HEK293 (cell line): ENCODE results near the gene ADK.

Experiments
- CTCF ChIA-PET: fragments of 350-600 bp; formaldehyde crosslinking; extraction: SDS; loops from one replicate; lab custom pipeline; 2021; ENCODE audit warnings: antibody characterized with exemption; lab: Yijun Ruan, JAX
- POLR2A ChIA-PET: fragments of 300-600 bp; formaldehyde crosslinking; extraction: SDS; loops from one replicate; lab custom pipeline; 2020; ENCODE audit warnings: antibody characterized with exemption, inconsistent platforms; lab: Yijun Ruan, JAX
- H3K27ac ChIP-seq: fragments of 200-500 bp; sonication (Bioruptor generic); 2 replicates; pipeline ENCODE4 v1.5.1; 2014; ENCODE audit warnings: low read depth, low read length, control low read depth, inconsistent platforms; ENCODE audit errors: extremely low read depth
- H3K36me3 ChIP-seq, 2 experiments: fragments of 200-500 bp in 1 of 2; sonication (Bioruptor generic) in 1 of 2; 1 replicate in 1 of 2; 2 replicates in 1 of 2; pipeline ENCODE4 v1.5.1; 2014 to 2017; ENCODE audit warnings: inconsistent platforms in 2 of 2, low read length in 2 of 2; ENCODE audit not compliant: control insufficient read depth in 2 of 2, insufficient read depth in 1 of 2
- H3K4me1 ChIP-seq: fragments of 200-500 bp; sonication (Bioruptor generic); 2 replicates; pipeline ENCODE4 v1.5.1; 2014; ENCODE audit warnings: mild to moderate bottlenecking, low read length, inconsistent platforms; ENCODE audit not compliant: control insufficient read depth, insufficient read depth
- H3K4me3 ChIP-seq: 2 replicates; pipeline ENCODE4 v1.5.1; 2011; ENCODE audit warnings: low read depth, mild to moderate bottlenecking, control low read depth, low read length, moderate library complexity
- H3K9me3 ChIP-seq: fragments of 200-500 bp; sonication (Bioruptor generic); 2 replicates; pipeline ENCODE4 v1.5.1; 2014; ENCODE audit warnings: low read depth, low read length, inconsistent platforms; ENCODE audit not compliant: control insufficient read depth, insufficient read depth
- HOXC10 ChIP-seq: sonication (generic); formaldehyde crosslinking; IDR thresholded peaks from 2 replicates; pipeline ENCODE4 v1.8.1; 2023; ENCODE audit warnings: mild to moderate bottlenecking, missing genetic modification reagents
- PATZ1 ChIP-seq: fragments of 450-650 bp; formaldehyde crosslinking; IDR thresholded peaks from 2 replicates; pipeline ENCODE4 v1.5.1; 2016; ENCODE audit warnings: missing biosample characterization, missing genetic modification characterization
- ZBTB20 ChIP-seq: fragments of 450-650 bp; formaldehyde crosslinking; IDR thresholded peaks from 2 replicates; pipeline ENCODE4 v1.5.1; 2016; ENCODE audit warnings: missing biosample characterization, missing genetic modification characterization
- ZNF10 ChIP-seq: fragments of 450-650 bp; formaldehyde crosslinking; IDR thresholded peaks from 2 replicates; pipeline ENCODE4 v1.5.1; 2017; ENCODE audit warnings: missing biosample characterization, missing genetic modification characterization
- ZNF239 ChIP-seq: fragments of 450-650 bp; formaldehyde crosslinking; IDR thresholded peaks from 2 replicates; pipeline ENCODE4 v1.5.1; 2016; ENCODE audit warnings: missing biosample characterization, missing genetic modification characterization
- ZNF292 ChIP-seq: fragments of 450-650 bp; formaldehyde crosslinking; IDR thresholded peaks from 2 replicates; pipeline ENCODE4 v1.5.1; 2016; ENCODE audit warnings: low read depth, missing biosample characterization, missing genetic modification characterization, borderline replicate concordance
- ZNF366 ChIP-seq: fragments of 450-650 bp; formaldehyde crosslinking; conservative IDR thresholded peaks from 2 replicates; pipeline ENCODE4 v1.5.1; 2016; ENCODE audit warnings: missing biosample characterization, missing genetic modification characterization
- ZNF394 ChIP-seq: fragments of 450-650 bp; formaldehyde crosslinking; IDR thresholded peaks from 2 replicates; pipeline ENCODE4 v1.5.1; 2016; ENCODE audit warnings: missing biosample characterization, missing genetic modification characterization, mild to moderate bottlenecking, moderate library complexity, borderline replicate concordance
- ZNF423 ChIP-seq: fragments of 450-650 bp; formaldehyde crosslinking; IDR thresholded peaks from 2 replicates; pipeline ENCODE4 v1.5.1; 2016; ENCODE audit warnings: missing biosample characterization, missing genetic modification characterization
- ZNF621 ChIP-seq: fragments of 450-650 bp; formaldehyde crosslinking; IDR thresholded peaks from 2 replicates; pipeline ENCODE4 v1.5.1; 2017; ENCODE audit warnings: missing biosample characterization, missing genetic modification characterization
- ZNF792 ChIP-seq: fragments of 450-650 bp; formaldehyde crosslinking; IDR thresholded peaks from 2 replicates; pipeline ENCODE4 v1.5.1; 2016; ENCODE audit warnings: missing biosample characterization, missing genetic modification characterization
- ZNF843 ChIP-seq: fragments of 450-650 bp; formaldehyde crosslinking; IDR thresholded peaks from 2 replicates; pipeline ENCODE4 v1.5.1; 2016; ENCODE audit warnings: missing biosample characterization, missing genetic modification characterization
- TF ChIP-seq, protein P1 (sequence below): fragments of 450-650 bp; formaldehyde crosslinking; conservative IDR thresholded peaks from 2 replicates; pipeline ENCODE4 v1.5.1; 2016; ENCODE audit warnings: low read depth, missing biosample characterization, missing genetic modification characterization

ADK gene

GRCh38 chr10:74424565-74424964 is 273.5 kb downstream of the ADK start:
- POLR2A ChIA-PET: no interaction called here
- Histone ChIP-seq H3K4me1 (peaks cover 6% of the 10 kb centered on the region), H3K4me3 (no peak overlapping the region), H3K27ac (no peak overlapping the region), H3K9me3 (no peaks in the 10 kb centered on the region), H3K36me3 (no peaks in the 10 kb centered on the region)
- CTCF ChIA-PET: interaction anchor here (0.6 kb wide), 1 partner anchor 322 kb away, joined by 4 read pairs; no protein-coding TSS in a partner anchor
- TF ChIP-seq ZBTB20 (tag by site-specific recombination): no peak
- TF ChIP-seq, protein P1, sequence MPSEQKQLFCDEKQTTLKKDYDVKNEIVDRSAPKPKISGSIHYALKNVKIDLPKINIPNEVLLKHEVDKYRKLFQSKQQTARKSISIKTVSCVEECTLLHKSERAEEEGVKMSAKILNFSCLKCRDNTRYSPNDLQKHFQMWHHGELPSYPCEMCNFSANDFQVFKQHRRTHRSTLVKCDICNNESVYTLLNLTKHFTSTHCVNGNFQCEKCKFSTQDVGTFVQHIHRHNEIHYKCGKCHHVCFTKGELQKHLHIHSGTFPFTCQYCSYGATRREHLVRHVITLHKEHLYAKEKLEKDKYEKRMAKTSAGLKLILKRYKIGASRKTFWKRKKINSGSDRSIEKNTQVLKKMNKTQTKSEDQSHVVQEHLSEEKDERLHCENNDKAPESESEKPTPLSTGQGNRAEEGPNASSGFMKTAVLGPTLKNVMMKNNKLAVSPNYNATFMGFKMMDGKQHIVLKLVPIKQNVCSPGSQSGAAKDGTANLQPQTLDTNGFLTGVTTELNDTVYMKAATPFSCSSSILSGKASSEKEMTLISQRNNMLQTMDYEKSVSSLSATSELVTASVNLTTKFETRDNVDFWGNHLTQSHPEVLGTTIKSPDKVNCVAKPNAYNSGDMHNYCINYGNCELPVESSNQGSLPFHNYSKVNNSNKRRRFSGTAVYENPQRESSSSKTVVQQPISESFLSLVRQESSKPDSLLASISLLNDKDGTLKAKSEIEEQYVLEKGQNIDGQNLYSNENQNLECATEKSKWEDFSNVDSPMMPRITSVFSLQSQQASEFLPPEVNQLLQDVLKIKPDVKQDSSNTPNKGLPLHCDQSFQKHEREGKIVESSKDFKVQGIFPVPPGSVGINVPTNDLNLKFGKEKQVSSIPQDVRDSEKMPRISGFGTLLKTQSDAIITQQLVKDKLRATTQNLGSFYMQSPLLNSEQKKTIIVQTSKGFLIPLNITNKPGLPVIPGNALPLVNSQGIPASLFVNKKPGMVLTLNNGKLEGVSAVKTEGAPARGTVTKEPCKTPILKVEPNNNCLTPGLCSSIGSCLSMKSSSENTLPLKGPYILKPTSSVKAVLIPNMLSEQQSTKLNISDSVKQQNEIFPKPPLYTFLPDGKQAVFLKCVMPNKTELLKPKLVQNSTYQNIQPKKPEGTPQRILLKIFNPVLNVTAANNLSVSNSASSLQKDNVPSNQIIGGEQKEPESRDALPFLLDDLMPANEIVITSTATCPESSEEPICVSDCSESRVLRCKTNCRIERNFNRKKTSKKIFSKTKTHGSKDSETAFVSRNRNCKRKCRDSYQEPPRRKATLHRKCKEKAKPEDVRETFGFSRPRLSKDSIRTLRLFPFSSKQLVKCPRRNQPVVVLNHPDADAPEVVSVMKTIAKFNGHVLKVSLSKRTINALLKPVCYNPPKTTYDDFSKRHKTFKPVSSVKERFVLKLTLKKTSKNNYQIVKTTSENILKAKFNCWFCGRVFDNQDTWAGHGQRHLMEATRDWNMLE: no peak

DNA sequence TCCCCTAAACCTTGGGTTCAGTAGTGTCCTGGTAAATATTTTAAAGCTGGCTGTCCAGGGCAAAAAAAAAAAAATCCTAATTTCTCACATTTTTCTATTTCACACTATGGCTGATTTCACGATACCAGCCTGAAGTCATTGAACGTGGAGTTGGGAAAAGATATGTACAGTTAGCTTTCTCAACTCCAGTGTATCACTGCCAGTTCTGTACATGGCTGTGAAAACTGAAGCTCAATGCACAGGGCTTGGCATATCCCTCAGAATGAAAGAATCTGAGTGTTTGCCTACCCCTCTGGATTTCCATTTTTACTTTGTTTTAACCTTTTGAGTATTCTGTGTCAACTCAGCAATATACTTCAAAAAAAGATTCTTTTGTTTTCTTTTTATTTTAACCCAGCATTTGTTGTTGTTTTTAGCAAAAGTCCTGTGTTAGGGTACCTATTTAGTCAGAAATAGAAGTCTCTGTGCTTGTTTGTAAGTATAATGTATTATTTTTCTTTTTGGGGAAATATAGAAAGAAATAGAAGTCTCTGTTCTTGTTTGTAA is 274.5 kb downstream of the ADK start:
- Histone ChIP-seq H3K36me3 (no peaks in the 10 kb centered on the region), H3K4me1 (no peaks in the 10 kb centered on the region), H3K4me3 (no peak overlapping the region), H3K27ac (no peak overlapping the region), H3K9me3 (no peaks in the 10 kb centered on the region)
- POLR2A ChIA-PET: no interaction called here
- CTCF ChIA-PET: no interaction called here
- TF ChIP-seq PATZ1 (tag by site-specific recombination) (no peak), ZNF843 (no peak), ZNF621 (tag by site-specific recombination) (no peak), ZNF10 (tag by site-specific recombination) (no peak)

GRCh38 chr10:74431816-74432215 is 280.8 kb downstream of the ADK start:
- Histone ChIP-seq H3K9me3 (no peaks in the 10 kb centered on the region), H3K4me3 (no peak overlapping the region), H3K4me1 (peaks cover 10% of the 10 kb centered on the region), H3K27ac (no peak overlapping the region), H3K36me3 (no peaks in the 10 kb centered on the region)
- CTCF ChIA-PET: interaction anchor here (0.6 kb wide), 1 partner anchor 805 kb away, joined by 3 read pairs; no protein-coding TSS in a partner anchor
- POLR2A ChIA-PET: no interaction called here
- TF ChIP-seq ZNF292: no peak
- no peak for TF ChIP-seq ZNF792 (tag by site-specific recombination)
- TF ChIP-seq ZNF394 (tag by site-specific recombination): no peak
- no peak for TF ChIP-seq ZNF423 (tag by site-specific recombination)
- no peak for TF ChIP-seq ZNF366 (tag by site-specific recombination)
- TF ChIP-seq ZNF239 (tag by site-specific recombination): no peak
- TF ChIP-seq HOXC10: no peak
